Neural crest cell (in vitro differentiated cells): Measurements from ENCODE around the gene COPG1. TPM values are rescaled to one million over a fixed set of nuclear protein-coding genes. Genes with fewer than 3 reads are reported as not detected.

ENCODE experiments used
- DNase-seq: peaks from one replicate; pipeline ENCODE4 v3.0.0; 2021; ENCODE audit warnings: low read depth, mixed read lengths, low spot score
- H3K27ac Mint-ChIP-seq: one replicate; pipeline ENCODE4 v1.8.0; 2021; ENCODE audit warnings: mild to moderate bottlenecking, mixed read lengths; ENCODE audit not compliant: unreplicated experiment
- H3K27me3 Mint-ChIP-seq: 2 replicates; pipeline ENCODE4 v1.8.0; 2021; ENCODE audit warnings: low read depth, mild to moderate bottlenecking, mixed read lengths
- H3K36me3 Mint-ChIP-seq: 2 replicates; pipeline ENCODE4 v1.8.0; 2021; ENCODE audit warnings: low read depth, mild to moderate bottlenecking, mixed read lengths
- H3K4me1 Mint-ChIP-seq: 2 replicates; pipeline ENCODE4 v1.8.0; 2021; ENCODE audit warnings: mixed read lengths
- H3K4me3 Mint-ChIP-seq: one replicate; pipeline ENCODE4 v1.8.0; 2021; ENCODE audit warnings: mild to moderate bottlenecking, mixed read lengths
- H3K9me3 Mint-ChIP-seq: 2 replicates; pipeline ENCODE4 v1.8.0; 2021; ENCODE audit warnings: mixed read lengths
- CTCF ChIP-seq: fragments of 200-600 bp; sonication (generic); conservative IDR thresholded peaks from 2 replicates; pipeline ENCODE4 v1.5.0; 2021; ENCODE audit warnings: antibody characterized with exemption, mild to moderate bottlenecking
- total RNA-seq: library from RNA; stranded (reverse); gene quantifications from 2 replicates; pipeline ENCODE4 v1.2.1, GENCODE V29; 2021

The COPG1 gene
- total RNA-seq, 1 donor from 2014 or later, result 122 TPM

- Mint-ChIP-seq H3K9me3 (no peaks in the 10 kb centered on the region), H3K4me1 (peaks cover 25% of the 10 kb centered on the region), H3K27me3 (no peaks in the 10 kb centered on the region), H3K27ac (peak overlapping the region; percentile 57), H3K36me3 (peaks cover 10% of the 10 kb centered on the region), H3K4me3 (peak overlapping the region; percentile 22)
- no peak for TF ChIP-seq CTCF
- DNase-seq, result no peak
Measured at GRCh38 chr3:129276385-129276784, 27.0 kb downstream of the COPG1 start.

GRCh38 chr3:129277829-129278271, 28.4 kb downstream of the COPG1 start:
- Mint-ChIP-seq H3K36me3 (peaks cover 7% of the 10 kb centered on the region), H3K4me1 (peaks cover 25% of the 10 kb centered on the region), H3K4me3 (peak overlapping the region; percentile 96), H3K9me3 (no peaks in the 10 kb centered on the region), H3K27me3 (no peaks in the 10 kb centered on the region), H3K27ac (peak overlapping the region; percentile 100)
- no peak for TF ChIP-seq CTCF
- peak; percentile 5 for DNase-seq

GRCh38 chr3:129278439-129278965, 29.1 kb downstream of the COPG1 start, which contains the start of gene HMCES:
Gene HMCES (plus strand): TSS chr3:129278870. CDS start chr3:129279733, 863 bp downstream.
- H3K4me1 Mint-ChIP-seq, result peaks cover 25% of the 10 kb centered on the region
- H3K4me3 Mint-ChIP-seq, result peak within 1 kb of the TSS; percentile 99
- no peaks in the 10 kb centered on the region for H3K27me3 Mint-ChIP-seq
- no peaks in the 10 kb centered on the region for H3K9me3 Mint-ChIP-seq
- peaks cover 7% of the 10 kb centered on the region for H3K36me3 Mint-ChIP-seq
- peak; percentile 95 for DNase-seq
- H3K27ac Mint-ChIP-seq, result peak within 1 kb of the TSS; percentile 100
- TF ChIP-seq CTCF, result no peak

- H3K36me3 Mint-ChIP-seq, result peaks cover 4% of the 10 kb centered on the region
- no peaks in the 10 kb centered on the region for H3K27me3 Mint-ChIP-seq
- peaks cover 25% of the 10 kb centered on the region for H3K4me1 Mint-ChIP-seq
- no peak for TF ChIP-seq CTCF
- peak; percentile 30 for DNase-seq
- no peaks in the 10 kb centered on the region for H3K9me3 Mint-ChIP-seq
- peak overlapping the region; percentile 97 for H3K27ac Mint-ChIP-seq
- H3K4me3 Mint-ChIP-seq, result peak overlapping the region; percentile 99
Measured at GRCh38 chr3:129278966-129279906, 29.8 kb downstream of the COPG1 start.

GRCh38 chr3:129280183-129280582, 30.8 kb downstream of the COPG1 start:
- Mint-ChIP-seq H3K27me3 (no peaks in the 10 kb centered on the region), H3K9me3 (no peaks in the 10 kb centered on the region), H3K36me3 (peaks cover 4% of the 10 kb centered on the region), H3K27ac (no peak overlapping the region), H3K4me1 (peaks cover 25% of the 10 kb centered on the region), H3K4me3 (peak overlapping the region; percentile 99)
- no peak for TF ChIP-seq CTCF
- no peak for DNase-seq
